SK-N-SH (cell line): Measurements from ENCODE around the gene ABL2. TPM values are rescaled to one million over a fixed set of nuclear protein-coding genes. Genes with fewer than 3 reads are reported as not detected.
A peak's percentile ranks its signal among the peaks of the same experiment; 100 is the strongest.

ENCODE experiments used
- CTCF ChIA-PET: fragments of 300-600, 350-600 bp; formaldehyde crosslinking; extraction: SDS; loops from one replicate; lab custom pipeline; 2021; lab: Yijun Ruan, JAX
- POLR2A ChIA-PET: fragments of 350-600 bp; sonication (Branson Sonifier 250); formaldehyde crosslinking; extraction: SDS; loops from one replicate; lab custom pipeline; 2020; ENCODE audit warnings: antibody characterized with exemption, inconsistent platforms; lab: Yijun Ruan, JAX
- DNase-seq: peaks from one replicate; pipeline ENCODE4 v3.0.0; 2012
- H2AFZ ChIP-seq: fragments of 200-600 bp; sonication (generic); 2 replicates; pipeline ENCODE4 v1.8.1; 2016; ENCODE audit warnings: antibody characterized with exemption, mild to moderate bottlenecking, low read depth
- H3F3A ChIP-seq: fragments of 200-600 bp; sonication (generic); replicated peaks from 2 replicates; pipeline ENCODE3; 2016; ENCODE audit warnings: antibody characterized with exemption, mild to moderate bottlenecking; ENCODE audit not compliant: insufficient read depth
- H3K27ac ChIP-seq, 2 experiments: fragments of 200-500 bp in 1 of 2; fragments of 200-600 bp in 1 of 2; sonication (Bioruptor generic) in 1 of 2; sonication (generic), shearing (Covaris generic) in 1 of 2; 2 replicates each; pipeline versions ENCODE4 v1.5.1 to v1.6.1; 2014 to 2016; ENCODE audit warnings: low read depth in 2 of 2, inconsistent platforms in 1 of 2, low read length in 1 of 2, mild to moderate bottlenecking in 1 of 2, mixed read lengths in 1 of 2
- H3K27me3 ChIP-seq: fragments of 200-600 bp; sonication (generic), shearing (Covaris generic); 2 replicates; pipeline ENCODE4 v1.6.1; 2016; ENCODE audit warnings: mixed run types; ENCODE audit not compliant: insufficient read depth
- H3K36me3 ChIP-seq, 2 experiments: fragments of 200-500 bp in 1 of 2; fragments of 200-600 bp in 1 of 2; sonication (Bioruptor generic) in 1 of 2; sonication (generic) in 1 of 2; replicated peaks in 1 of 2; 2 replicates each; pipeline versions ENCODE3 to v1.5.1; 2014 to 2016; ENCODE audit warnings: low read length in 1 of 2, mild to moderate bottlenecking in 1 of 2; ENCODE audit not compliant: insufficient read depth in 2 of 2, control insufficient read depth in 1 of 2
- H3K4me1 ChIP-seq, 2 experiments: fragments of 200-500 bp in 1 of 2; fragments of 200-600 bp in 1 of 2; sonication (Bioruptor generic) in 1 of 2; sonication (generic), shearing (Covaris generic) in 1 of 2; 2 replicates each; pipeline versions ENCODE4 v1.5.1 to v1.6.1; 2014 to 2016; ENCODE audit warnings: low read depth in 1 of 2, low read length in 1 of 2, mixed run types in 1 of 2; ENCODE audit not compliant: insufficient read depth in 2 of 2, control insufficient read depth in 1 of 2
- H3K4me2 ChIP-seq: fragments of 200-600 bp; sonication (generic), shearing (Covaris generic); 2 replicates; pipeline ENCODE4 v1.6.1; 2017; ENCODE audit warnings: mixed run types
- H3K4me3 ChIP-seq, 2 experiments: fragments of 200-500 bp in 1 of 2; fragments of 200-600 bp in 1 of 2; sonication (Bioruptor generic) in 1 of 2; sonication (generic), shearing (Covaris generic) in 1 of 2; 2 replicates each; pipeline versions ENCODE4 v1.5.1 to v1.8.1; 2014 to 2016; ENCODE audit warnings: low read depth in 2 of 2, inconsistent platforms in 1 of 2, low read length in 1 of 2, mild to moderate bottlenecking in 1 of 2, mixed read lengths in 1 of 2, moderate library complexity in 1 of 2
- H3K79me2 ChIP-seq: fragments of 200-600 bp; sonication (generic); 2 replicates; pipeline ENCODE4 v1.8.1; 2017; ENCODE audit warnings: mild to moderate bottlenecking; ENCODE audit not compliant: insufficient read depth
- H3K9ac ChIP-seq: fragments of 200-600 bp; sonication (generic); 2 replicates; pipeline ENCODE4 v1.6.1; 2017; ENCODE audit warnings: mixed run types
- H3K9me2 ChIP-seq: fragments of 200-600 bp; sonication (generic); 2 replicates; pipeline ENCODE4 v1.6.1; 2017; ENCODE audit warnings: mixed run types
- H3K9me3 ChIP-seq: fragments of 200-600 bp; sonication (generic); 2 replicates; pipeline ENCODE4 v1.6.1; 2017; ENCODE audit warnings: mixed run types, mild to moderate bottlenecking, moderate library complexity
- H4K20me1 ChIP-seq: fragments of 200-600 bp; sonication (generic); 2 replicates; pipeline ENCODE4 v1.6.1; 2017; ENCODE audit warnings: mild to moderate bottlenecking, mixed run types; ENCODE audit not compliant: insufficient read depth
- ELF1 ChIP-seq: IDR thresholded peaks from 2 replicates; pipeline ENCODE4 v1.4.0; 2012
- EP300 ChIP-seq, 2 experiments: IDR thresholded peaks; 2 replicates each; pipeline versions ENCODE4 v1.4.0 to v1.6.1; 2012; ENCODE audit warnings: borderline replicate concordance in 1 of 2, low read depth in 1 of 2, low read length in 1 of 2
- EZH2phosphoT487 ChIP-seq: fragments of 200-600 bp; sonication (generic); IDR thresholded peaks from 2 replicates; pipeline ENCODE4 v1.6.1; 2017; ENCODE audit warnings: low read depth, mixed run types, mild to moderate bottlenecking, antibody characterized with exemption, moderate library complexity, borderline replicate concordance
- FOSL2 ChIP-seq: IDR thresholded peaks from 2 replicates; pipeline ENCODE4 v1.4.0; 2012; ENCODE audit warnings: low read depth, mild to moderate bottlenecking, moderate library complexity, borderline replicate concordance
- FOXJ3 ChIP-seq: sonication (generic); formaldehyde crosslinking; IDR thresholded peaks from 2 replicates; pipeline ENCODE4 v1.5.1; 2020; ENCODE audit warnings: mild to moderate bottlenecking, missing genetic modification reagents
- GABPA ChIP-seq: IDR thresholded peaks from 2 replicates; pipeline ENCODE4 v1.4.0; 2012; ENCODE audit warnings: low read depth, mild to moderate bottlenecking
- GATA2 ChIP-seq: sonication (generic); formaldehyde crosslinking; IDR thresholded peaks from 2 replicates; pipeline ENCODE4 v1.5.0; 2020; ENCODE audit warnings: mild to moderate bottlenecking, missing genetic modification reagents
- JUND ChIP-seq: IDR thresholded peaks from 2 replicates; pipeline ENCODE4 v1.4.0; 2012
- PBX3 ChIP-seq: IDR thresholded peaks from 2 replicates; pipeline ENCODE4; 2012
- POLR2AphosphoS5 ChIP-seq: IDR thresholded peaks from 2 replicates; pipeline ENCODE4 v1.6.1; 2012; ENCODE audit warnings: low read depth, low read length
- RAD21 ChIP-seq: IDR thresholded peaks from 2 replicates; pipeline ENCODE4 v1.6.1; 2012; ENCODE audit warnings: mild to moderate bottlenecking, low read length
- RCOR1 ChIP-seq: fragments of 150-350 bp; IDR thresholded peaks from 2 replicates; pipeline ENCODE4 v1.6.1; 2017; ENCODE audit warnings: antibody characterized with exemption, low read length
- RFX5 ChIP-seq: IDR thresholded peaks from 2 replicates; pipeline ENCODE4 v1.6.1; 2012; ENCODE audit warnings: mild to moderate bottlenecking, improper control_type of control experiment, low read length
- RXRA ChIP-seq: IDR thresholded peaks from 2 replicates; pipeline ENCODE4 v1.4.0; 2012; ENCODE audit warnings: low read depth, mild to moderate bottlenecking, borderline replicate concordance
- SIN3A ChIP-seq: IDR thresholded peaks from 2 replicates; pipeline ENCODE4 v1.6.1; 2012; ENCODE audit warnings: low read depth, mild to moderate bottlenecking, low read length, moderate library complexity, borderline replicate concordance
- TAF1 ChIP-seq: IDR thresholded peaks from 2 replicates; pipeline ENCODE4 v1.6.1; 2012; ENCODE audit warnings: low read depth, mild to moderate bottlenecking, low read length, moderate library complexity, borderline replicate concordance
- TCF12 ChIP-seq: IDR thresholded peaks from 2 replicates; pipeline ENCODE4 v1.4.0; 2012
- TEAD4 ChIP-seq: IDR thresholded peaks from 2 replicates; pipeline ENCODE4 v1.4.0; 2012; ENCODE audit warnings: mild to moderate bottlenecking, borderline replicate concordance; ENCODE audit not compliant: insufficient read depth
- USF2 ChIP-seq: fragments of 150-350 bp; IDR thresholded peaks from 2 replicates; pipeline ENCODE4 v1.6.1; 2017; ENCODE audit warnings: antibody characterized with exemption, low read length, low read depth, borderline replicate concordance
- YY1 ChIP-seq: IDR thresholded peaks from 2 replicates; pipeline ENCODE4 v1.4.0; 2012; ENCODE audit warnings: low read depth, mild to moderate bottlenecking
- WGBS: methylation state at CpG from one replicate; pipeline ENCODE4 v1.1.6; 2017; ENCODE audit warnings: low lambda C conversion rate; 5-methylcytosine and 5-hydroxymethylcytosine counted together
- polyA plus RNA-seq, 3 experiments: library from polyadenylated mRNA; depleted of rRNA; stranded (reverse); fragments of >200 nt; gene quantifications; 2 replicates each; pipeline ENCODE4 v1.2.3, GENCODE V29; 2012
- TF ChIP-seq, protein P1 (sequence below): fragments of 200-600 bp; sonication (generic); IDR thresholded peaks from 2 replicates; pipeline ENCODE4 v1.6.1; 2017; ENCODE audit warnings: antibody characterized with exemption, mild to moderate bottlenecking, moderate library complexity
- TF ChIP-seq, protein P2 (sequence below): IDR thresholded peaks from 2 replicates; pipeline ENCODE4 v1.4.0; 2012; ENCODE audit warnings: low read depth, borderline replicate concordance

ABL2 gene
- polyA plus RNA-seq, 1 of the 3 experiments (the other 2 are of a cell fraction), result 7.5 TPM

DNA sequence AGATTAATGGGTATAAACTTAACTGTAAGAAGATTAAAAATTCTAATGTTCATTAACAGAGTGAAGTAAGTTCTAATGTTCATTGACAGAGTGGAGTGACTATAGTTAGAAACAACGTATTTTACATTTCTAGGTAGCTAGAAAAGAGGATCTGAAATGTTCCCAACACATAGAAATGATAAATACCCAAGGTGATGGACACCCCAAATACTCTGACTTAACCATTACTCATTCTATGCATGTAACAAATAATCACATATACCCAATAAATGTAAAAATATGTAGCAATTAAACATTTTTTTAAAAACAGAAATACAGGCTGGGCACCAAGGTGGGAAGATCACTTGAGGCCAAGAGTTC, 62.1 kb downstream of the ABL2 start:
- CTCF ChIA-PET, result no interaction called here
- 68% methylated on average over 1 of the region's 1 CpG for WGBS
- H3K4me2 ChIP-seq, result no peak overlapping the region; the same call in 1 of the 2 replicates

DNA sequence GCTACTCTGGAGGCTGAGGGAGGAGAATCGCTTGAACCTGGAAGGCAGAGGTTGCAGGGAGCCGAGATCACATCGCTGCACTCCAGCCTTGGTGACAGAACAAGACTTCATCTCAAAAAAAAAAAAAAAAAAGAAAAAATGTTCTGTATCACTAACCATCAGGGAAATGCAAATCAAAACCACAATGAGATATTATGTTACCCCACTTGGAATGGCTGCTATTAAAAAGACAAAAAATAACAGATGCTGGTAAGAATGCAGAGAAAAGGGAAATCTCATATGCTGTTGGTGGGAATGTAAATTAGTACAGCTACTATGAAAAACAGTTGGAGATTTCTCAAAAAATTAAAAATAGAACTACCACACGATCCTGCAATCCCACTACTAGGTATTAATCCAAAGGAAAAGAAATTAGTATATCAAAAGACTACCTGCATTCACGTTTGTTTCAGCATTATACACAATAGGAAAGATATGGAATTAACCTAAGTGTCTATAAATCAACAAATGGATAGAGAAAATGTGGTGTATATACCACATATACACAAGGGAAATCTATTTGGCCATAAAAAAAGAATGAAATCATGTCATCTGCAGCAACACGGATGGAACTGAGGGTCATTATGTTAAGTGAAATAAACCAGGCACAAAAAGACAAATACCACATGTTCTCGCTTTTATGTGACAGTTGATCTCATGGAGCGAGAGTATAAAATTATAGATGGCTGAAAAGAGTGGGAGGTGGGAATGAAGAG, 62.6 kb downstream of the ABL2 start:
- WGBS, result 57% methylated on average over 8 of the region's 8 CpGs
- CTCF ChIA-PET, result no interaction called here
- Histone ChIP-seq H3K79me2 (peaks cover 77% of the 10 kb centered on the region), H3K27me3 (no peaks in the 10 kb centered on the region), H4K20me1 (no peaks in the 10 kb centered on the region), H3K27ac (peak overlapping the region; percentile 41 to 67; a peak in 3 of 4 replicates), H3K9me3 (no peaks in the 10 kb centered on the region), H2AFZ (no peak overlapping the region), H3K9me2 (no peaks in the 10 kb centered on the region), H3K4me1 (peaks cover 0 to 25% of the 10 kb centered on the region in 2 experiments; a peak in 3 of 4 replicates), H3K4me3 (no peak overlapping the region), H3K9ac (0 out of 2 replicates have a peak overlapping the region, but pooled peaks have one; percentile 11), H3K36me3 (no peaks in the 10 kb centered on the region), H3K4me2 (peak overlapping the region; percentile 56; the same call in 1 of the 2 replicates), H3F3A (peaks cover 16% of the 10 kb centered on the region)
- peak; percentile 15 for DNase-seq
- POLR2A ChIA-PET, result no interaction called here
- TF ChIP-seq RAD21 (no peak), TCF12 (peak; percentile 71), RXRA (0 out of 2 replicates have a peak, but pooled peaks have one; percentile 11), TAF1 (no peak), ELF1 (no peak), FOSL2 (no peak), TEAD4 (no peak), EZH2phosphoT487 (no peak), USF2 (no peak), RFX5 (no peak), FOXJ3 (CRISPR knock-in tag) (no peak), EP300 (IDR thresholded peaks at IDR 0.05; ENCODE audit: borderline replicate concordance in 1 of 2, low read depth in 1 of 2, low read length in 1 of 2) (peak in 1 of 2 experiments; percentile 54; a peak in 1 of 4 replicates), GATA2 (CRISPR knock-in tag) (no peak), YY1 (no peak), RCOR1 (no peak), SIN3A (no peak), GABPA (no peak), PBX3 (peak; percentile 8; the same call in 1 of the 2 replicates), POLR2AphosphoS5 (no peak; the same call in 1 of the 2 replicates)
- TF ChIP-seq, protein P1, sequence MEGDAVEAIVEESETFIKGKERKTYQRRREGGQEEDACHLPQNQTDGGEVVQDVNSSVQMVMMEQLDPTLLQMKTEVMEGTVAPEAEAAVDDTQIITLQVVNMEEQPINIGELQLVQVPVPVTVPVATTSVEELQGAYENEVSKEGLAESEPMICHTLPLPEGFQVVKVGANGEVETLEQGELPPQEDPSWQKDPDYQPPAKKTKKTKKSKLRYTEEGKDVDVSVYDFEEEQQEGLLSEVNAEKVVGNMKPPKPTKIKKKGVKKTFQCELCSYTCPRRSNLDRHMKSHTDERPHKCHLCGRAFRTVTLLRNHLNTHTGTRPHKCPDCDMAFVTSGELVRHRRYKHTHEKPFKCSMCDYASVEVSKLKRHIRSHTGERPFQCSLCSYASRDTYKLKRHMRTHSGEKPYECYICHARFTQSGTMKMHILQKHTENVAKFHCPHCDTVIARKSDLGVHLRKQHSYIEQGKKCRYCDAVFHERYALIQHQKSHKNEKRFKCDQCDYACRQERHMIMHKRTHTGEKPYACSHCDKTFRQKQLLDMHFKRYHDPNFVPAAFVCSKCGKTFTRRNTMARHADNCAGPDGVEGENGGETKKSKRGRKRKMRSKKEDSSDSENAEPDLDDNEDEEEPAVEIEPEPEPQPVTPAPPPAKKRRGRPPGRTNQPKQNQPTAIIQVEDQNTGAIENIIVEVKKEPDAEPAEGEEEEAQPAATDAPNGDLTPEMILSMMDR, result no peak
- TF ChIP-seq, protein P2, sequence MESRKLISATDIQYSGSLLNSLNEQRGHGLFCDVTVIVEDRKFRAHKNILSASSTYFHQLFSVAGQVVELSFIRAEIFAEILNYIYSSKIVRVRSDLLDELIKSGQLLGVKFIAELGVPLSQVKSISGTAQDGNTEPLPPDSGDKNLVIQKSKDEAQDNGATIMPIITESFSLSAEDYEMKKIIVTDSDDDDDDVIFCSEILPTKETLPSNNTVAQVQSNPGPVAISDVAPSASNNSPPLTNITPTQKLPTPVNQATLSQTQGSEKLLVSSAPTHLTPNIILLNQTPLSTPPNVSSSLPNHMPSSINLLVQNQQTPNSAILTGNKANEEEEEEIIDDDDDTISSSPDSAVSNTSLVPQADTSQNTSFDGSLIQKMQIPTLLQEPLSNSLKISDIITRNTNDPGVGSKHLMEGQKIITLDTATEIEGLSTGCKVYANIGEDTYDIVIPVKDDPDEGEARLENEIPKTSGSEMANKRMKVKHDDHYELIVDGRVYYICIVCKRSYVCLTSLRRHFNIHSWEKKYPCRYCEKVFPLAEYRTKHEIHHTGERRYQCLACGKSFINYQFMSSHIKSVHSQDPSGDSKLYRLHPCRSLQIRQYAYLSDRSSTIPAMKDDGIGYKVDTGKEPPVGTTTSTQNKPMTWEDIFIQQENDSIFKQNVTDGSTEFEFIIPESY, result no peak

More for the DNA sequence above, 62.1 kb downstream of the ABL2 start:
- Histone ChIP-seq H4K20me1 (no peaks in the 10 kb centered on the region), H3K4me1 (peaks cover 0 to 25% of the 10 kb centered on the region in 2 experiments; a peak in 3 of 4 replicates), H3K4me3 (no peak overlapping the region)
- no peak for DNase-seq
- TF ChIP-seq JUND (no peak), TEAD4 (no peak)
- TF ChIP-seq, all 33 proteins: peak for 0
- POLR2A ChIA-PET, result no interaction called here
- no peaks in the 10 kb centered on the region for H3K36me3 ChIP-seq
- H3F3A ChIP-seq, result peaks cover 17% of the 10 kb centered on the region
- H3K9me2 ChIP-seq, result no peaks in the 10 kb centered on the region
- no peaks in the 10 kb centered on the region for H3K27me3 ChIP-seq
- no peak overlapping the region for H2AFZ ChIP-seq
- H3K9me3 ChIP-seq, result no peaks in the 10 kb centered on the region
- no peak overlapping the region for H3K9ac ChIP-seq
- peaks cover 77% of the 10 kb centered on the region for H3K79me2 ChIP-seq
- peak overlapping the region; percentile 41 to 67; a peak in 3 of 4 replicates for H3K27ac ChIP-seq
